Measurements from ENCODE around the gene KCNQ4. TPM values are rescaled to one million over a fixed set of nuclear protein-coding genes. Genes with fewer than 3 reads are reported as not detected.

KCNQ4 gene
- total and polyA plus RNA-seq, 2 of the 8 experiments (the other 6 are each of a cell fraction or from before 2014, with no cell fraction given): 2.2 to 3.9 TPM

DNA sequence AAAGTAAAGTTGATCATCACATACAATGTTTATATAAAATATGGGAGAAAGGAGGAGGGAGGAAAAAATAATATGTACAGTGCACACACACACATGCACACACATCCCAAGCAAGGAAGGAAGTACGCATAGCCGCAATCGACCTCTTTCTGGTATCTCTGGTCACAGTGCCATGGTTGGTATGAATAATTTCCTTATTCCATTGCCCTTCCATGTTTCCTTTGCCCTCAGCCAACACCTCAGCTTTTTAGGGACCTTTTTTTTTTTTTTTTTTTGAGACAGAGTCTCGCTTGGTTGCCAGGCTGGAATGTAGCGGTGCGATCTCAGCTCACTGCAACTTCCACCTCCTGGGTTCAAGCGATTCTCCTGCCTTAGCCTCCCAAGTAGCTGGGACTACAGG is 58.0 kb downstream of the KCNQ4 start:
- DNase-seq (ENCODE audit: low read depth in 1 of 2, low spot score in 2 of 2): no peak
- H2BK120ac ChIP-seq (replicated peaks; ENCODE audit: low read depth, low read length): no peak overlapping the region
- H2BK12ac ChIP-seq (ENCODE audit: low read depth, low read length): no peak overlapping the region
- H2AK5ac ChIP-seq (ENCODE audit: low read depth, low read length): no peak overlapping the region
- H4K8ac ChIP-seq (ENCODE audit: extremely low read depth, insufficient read depth, low read length): no peak overlapping the region
- no peak overlapping the region for H2BK20ac ChIP-seq (ENCODE audit: low read length)
- H4K5ac ChIP-seq (ENCODE audit: insufficient read length, low read depth, low read length): no peak overlapping the region
- no peak for TF ChIP-seq CREB1 (IDR thresholded peaks at IDR 0.05)
- H3K56ac ChIP-seq (replicated peaks; ENCODE audit: insufficient read length, low read depth, low read length): no peak overlapping the region
- H4K20me1 ChIP-seq (replicated peaks in 1 of 2; ENCODE audit: control insufficient read depth in 1 of 2, insufficient read depth in 2 of 2, low read length in 2 of 2): no peaks in the 10 kb centered on the region
- WGBS, 2 experiments (ENCODE audit: extremely low coverage in 1 of 2, insufficient coverage in 1 of 2, insufficient read length in 1 of 2, insufficient replicate concordance in 2 of 2, low coverage in 1 of 2, low lambda C conversion rate in 2 of 2, missing lambda C conversion rate in 1 of 2): 93% methylated on average over 3 of the region's 7 CpGs; no CpG with 5 or more reads in 1 of the 2 experiments
- H3K27ac ChIP-seq (ENCODE audit: low read depth, low read length): no peak overlapping the region
- ChIA-PET POLR2A (ENCODE audit: partially characterized antibody) (interaction anchor here (0.7 to 1.1 kb wide), 2 partner anchors 21 to 138 kb away, joined by 3 read pairs; partner anchors contain the start of genes CITED4 and CTPS1), CTCF (ENCODE audit: partially characterized antibody) (interaction anchor here (1.2 kb wide), 2 partner anchors 21 kb away, joined by 3 read pairs; partner anchors contain the start of gene CITED4)
- no peak overlapping the region for H3K4me2 ChIP-seq (ENCODE audit: insufficient read depth in 1 of 2, low read depth in 2 of 2, low read length in 2 of 2)
- peaks cover 0 to 5% (median 0%) of the 10 kb centered on the region in 4 experiments; a peak in 1 of 8 replicates for H3K36me3 ChIP-seq (ENCODE audit: control insufficient read depth in 2 of 4, insufficient read depth in 4 of 4, low read length in 3 of 4)
- H3K27me3 ChIP-seq (replicated peaks in 1 of 4; ENCODE audit: control insufficient read depth in 3 of 4, extremely low read depth in 1 of 4, insufficient read depth in 3 of 4, low read length in 3 of 4): no peaks in the 10 kb centered on the region; a peak in 1 of 7 replicates
- no peak for FAIRE-seq
- H3K23ac ChIP-seq (ENCODE audit: insufficient read length): no peak overlapping the region
- H3K79me2 ChIP-seq (ENCODE audit: control insufficient read depth in 1 of 2, insufficient read depth in 2 of 2, low read length in 2 of 2): no peaks in the 10 kb centered on the region
- H3K79me1 ChIP-seq (ENCODE audit: low read depth, low read length): no peaks in the 10 kb centered on the region
- no peak overlapping the region for H3K14ac ChIP-seq (ENCODE audit: insufficient read length)
- H3K9me3 ChIP-seq (ENCODE audit: insufficient read depth in 2 of 2, low read depth in 1 of 2, low read length in 1 of 2): no peaks in the 10 kb centered on the region
- no peak overlapping the region for H3K18ac ChIP-seq (ENCODE audit: extremely low read depth, low read length)
- H3K23me2 ChIP-seq (ENCODE audit: low read depth, low read length): no peaks in the 10 kb centered on the region
- no peak overlapping the region for H4K91ac ChIP-seq (replicated peaks; ENCODE audit: insufficient read length, low read length)
- H3K4me3 ChIP-seq (ENCODE audit: extremely low read depth in 1 of 4, insufficient read depth in 2 of 4, low read depth in 3 of 4, low read length in 4 of 4): no peak overlapping the region
- no peak overlapping the region for H3K9ac ChIP-seq (replicated peaks in 1 of 4; ENCODE audit: extremely low read depth in 1 of 4, low read depth in 3 of 4, low read length in 3 of 4)
- no peak overlapping the region for H2BK5ac ChIP-seq (ENCODE audit: low read depth, low read length)
- H2BK15ac ChIP-seq (ENCODE audit: low read length): no peak overlapping the region
- H3K4me1 ChIP-seq (replicated peaks in 1 of 4; ENCODE audit: control insufficient read depth in 3 of 4, insufficient read depth in 4 of 4, low read length in 3 of 4): no peaks in the 10 kb centered on the region; a peak in 1 of 7 replicates
- H3K4ac ChIP-seq (replicated peaks; ENCODE audit: insufficient read length, low read depth, low read length): no peak overlapping the region
- H2AFZ ChIP-seq (ENCODE audit: low read length): no peak overlapping the region
